Trophoblast cell (in vitro differentiated cells and primary cell): ENCODE data around the gene ZBTB7A.

Experiments used
- DNase-seq, 2 donors: peaks; one replicate each; pipeline ENCODE4 v3.0.0-alpha.2; 2016
- H2AFZ ChIP-seq: 2 replicates; pipeline ENCODE4 v1.6.1; 2013; ENCODE audit warnings: low read length, moderate library complexity, mild to moderate bottlenecking; ENCODE audit not compliant: insufficient read depth, poor library complexity
- H2AK5ac ChIP-seq: 2 replicates; pipeline ENCODE4 v1.6.1; 2013; ENCODE audit warnings: mild to moderate bottlenecking, low read length
- H2BK120ac ChIP-seq: 2 replicates; pipeline ENCODE4 v1.6.1; 2013; ENCODE audit warnings: low read length, mild to moderate bottlenecking, moderate library complexity; ENCODE audit not compliant: insufficient read depth, poor library complexity
- H2BK12ac ChIP-seq: 2 replicates; pipeline ENCODE4 v1.6.1; 2013; ENCODE audit warnings: mild to moderate bottlenecking, low read length, moderate library complexity
- H2BK5ac ChIP-seq: 2 replicates; pipeline ENCODE4 v1.6.1; 2013; ENCODE audit warnings: low read length, low read depth, moderate library complexity, mild to moderate bottlenecking; ENCODE audit not compliant: poor library complexity
- H3K14ac ChIP-seq: 2 replicates; pipeline ENCODE4 v1.6.1; 2013; ENCODE audit warnings: mild to moderate bottlenecking, low read length
- H3K18ac ChIP-seq: 2 replicates; pipeline ENCODE4 v1.6.1; 2013; ENCODE audit warnings: mild to moderate bottlenecking, low read length
- H3K23ac ChIP-seq: 2 replicates; pipeline ENCODE4 v1.6.1; 2013; ENCODE audit warnings: low read length
- H3K27ac ChIP-seq: 2 replicates; pipeline ENCODE4 v1.5.1; 2013; ENCODE audit warnings: low read depth, mild to moderate bottlenecking, inconsistent platforms, low read length, moderate library complexity
- H3K27me3 ChIP-seq: 2 replicates; pipeline ENCODE4 v1.6.1; 2013; ENCODE audit warnings: inconsistent platforms, mild to moderate bottlenecking, low read length, moderate library complexity; ENCODE audit not compliant: insufficient read depth
- H3K36me3 ChIP-seq, 2 experiments: 1 replicate in 1 of 2; 2 replicates in 1 of 2; pipeline ENCODE4 v1.6.1; 2013; ENCODE audit warnings: low read length in 2 of 2, mild to moderate bottlenecking in 2 of 2, moderate library complexity in 1 of 2; ENCODE audit not compliant: insufficient read depth in 2 of 2, control insufficient read depth in 1 of 2
- H3K4ac ChIP-seq: 2 replicates; pipeline ENCODE4 v1.6.1; 2013; ENCODE audit warnings: low read depth, mild to moderate bottlenecking, low read length, moderate library complexity
- H3K4me1 ChIP-seq, 2 experiments: 1 replicate in 1 of 2; 2 replicates in 1 of 2; pipeline ENCODE4 v1.6.1; 2013; ENCODE audit warnings: low read length in 2 of 2, mild to moderate bottlenecking in 2 of 2, moderate library complexity in 1 of 2; ENCODE audit not compliant: insufficient read depth in 2 of 2, control insufficient read depth in 1 of 2
- H3K4me2 ChIP-seq: 2 replicates; pipeline ENCODE4 v1.6.1; 2013; ENCODE audit warnings: inconsistent platforms, mild to moderate bottlenecking, low read length, moderate library complexity
- H3K4me3 ChIP-seq: 2 replicates; pipeline ENCODE4 v1.5.1; 2013; ENCODE audit warnings: mild to moderate bottlenecking, low read depth, low read length, inconsistent platforms
- H3K79me1 ChIP-seq: one replicate; pipeline ENCODE4 v1.6.1; 2013; ENCODE audit warnings: low read length
- H3K79me2 ChIP-seq: 2 replicates; pipeline ENCODE4 v1.6.1; 2013; ENCODE audit warnings: low read length, mild to moderate bottlenecking; ENCODE audit not compliant: control insufficient read depth, insufficient read depth, poor library complexity
- H3K9ac ChIP-seq: 2 replicates; pipeline ENCODE4 v1.6.1; 2013; ENCODE audit warnings: mild to moderate bottlenecking, low read length
- H3K9me3 ChIP-seq: 2 replicates; pipeline ENCODE4 v1.6.1; 2013; ENCODE audit warnings: low read depth, mild to moderate bottlenecking, control low read depth, inconsistent platforms, low read length; ENCODE audit not compliant: insufficient read depth
- H4K12ac ChIP-seq: 2 replicates; pipeline ENCODE4 v1.6.1; 2013; ENCODE audit warnings: low read depth, mild to moderate bottlenecking, low read length, moderate library complexity
- H4K8ac ChIP-seq: 2 replicates; pipeline ENCODE4 v1.6.1; 2013; ENCODE audit warnings: low read depth, mild to moderate bottlenecking, low read length, moderate library complexity
- H4K91ac ChIP-seq: one replicate; pipeline ENCODE4 v1.6.1; 2013; ENCODE audit warnings: low read depth, mild to moderate bottlenecking, low read length, moderate library complexity
- WGBS: extraction: QIAGEN DNeasy Blood & Tissue Kit; methylation state at CpG from one replicate; pipeline ENCODE4 v1.1.7; 2013; ENCODE audit warnings: missing lambda C conversion rate; ENCODE audit not compliant: insufficient read length, insufficient coverage; ENCODE audit errors: extremely low coverage; 5-methylcytosine and 5-hydroxymethylcytosine counted together

ZBTB7A gene

DNA sequence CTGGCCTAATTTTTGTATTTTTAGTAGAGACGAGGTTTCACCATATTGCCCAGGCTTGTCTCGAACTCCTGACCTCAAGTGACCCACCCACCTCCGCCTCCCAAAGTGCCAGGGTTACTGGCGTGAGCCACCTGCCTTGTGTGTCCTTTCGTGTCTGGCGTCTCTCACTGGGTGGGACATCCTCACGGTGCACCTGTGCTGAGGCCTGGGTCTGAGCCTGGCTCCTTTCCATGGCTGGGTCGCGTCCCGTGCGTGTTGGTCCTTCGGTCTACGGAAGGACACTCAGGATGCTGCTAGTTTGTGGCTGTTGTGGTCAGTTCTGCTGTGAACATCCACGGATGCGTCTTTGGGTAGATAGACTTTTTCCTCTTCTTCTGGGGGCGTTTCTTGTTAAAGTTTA, 39.6 kb downstream of the ZBTB7A start:
- Histone ChIP-seq H2AK5ac (no peak overlapping the region), H3K4ac (no peak overlapping the region), H3K23ac (no peak overlapping the region), H3K79me1 (no peaks in the 10 kb centered on the region), H2BK5ac (no peak overlapping the region), H3K36me3 (peaks cover 65% of the 10 kb centered on the region in 2 experiments), H4K91ac (no peak overlapping the region), H2AFZ (no peak overlapping the region), H3K18ac (no peak overlapping the region), H3K4me1 (peaks cover 2 to 10% of the 10 kb centered on the region in 2 experiments), H3K9me3 (peaks cover 7% of the 10 kb centered on the region), H3K27me3 (no peaks in the 10 kb centered on the region), H3K4me3 (no peak overlapping the region), H4K12ac (no peak overlapping the region), H4K8ac (no peak overlapping the region), H3K14ac (no peak overlapping the region), H2BK12ac (no peak overlapping the region), H2BK120ac (no peak overlapping the region), H3K9ac (no peak overlapping the region), H3K4me2 (no peak overlapping the region), H3K27ac (no peak overlapping the region), H3K79me2 (no peaks in the 10 kb centered on the region)
- DNase-seq: no peak
- no CpG with 5 or more reads among the region's 16 CpGs for WGBS

- no peak overlapping the region for H3K4me3 ChIP-seq
- H3K14ac ChIP-seq: no peak overlapping the region
- peaks cover 2 to 10% of the 10 kb centered on the region in 2 experiments for H3K4me1 ChIP-seq
- H4K12ac ChIP-seq: no peak overlapping the region
- H3K9ac ChIP-seq: no peak overlapping the region
- H3K9me3 ChIP-seq: peaks cover 5% of the 10 kb centered on the region
- H4K91ac ChIP-seq: no peak overlapping the region
- no peak overlapping the region for H2BK120ac ChIP-seq
- no peak overlapping the region for H2AFZ ChIP-seq
- WGBS: no CpG with 5 or more reads among the region's 11 CpGs
- H4K8ac ChIP-seq: no peak overlapping the region
- no peak overlapping the region for H3K18ac ChIP-seq
- H3K4me2 ChIP-seq: no peak overlapping the region
- no peak overlapping the region for H2BK12ac ChIP-seq
- H3K4ac ChIP-seq: no peak overlapping the region
- H3K36me3 ChIP-seq: peaks cover 48 to 50% of the 10 kb centered on the region in 2 experiments
- no peak for DNase-seq
- no peak overlapping the region for H2BK5ac ChIP-seq
- H3K27ac ChIP-seq: no peak overlapping the region
- H3K27me3 ChIP-seq: no peaks in the 10 kb centered on the region
- no peaks in the 10 kb centered on the region for H3K79me1 ChIP-seq
- H3K23ac ChIP-seq: no peak overlapping the region
- H2AK5ac ChIP-seq: no peak overlapping the region
- H3K79me2 ChIP-seq: no peaks in the 10 kb centered on the region
Measured at GRCh38 chr19:4025317-4025716, 41.4 kb downstream of the ZBTB7A start.

- Histone ChIP-seq H3K9ac (no peak overlapping the region), H2BK5ac (no peak overlapping the region), H3K27ac (no peak overlapping the region), H2BK12ac (peak overlapping the region; percentile 8), H4K12ac (no peak overlapping the region), H3K23ac (no peak overlapping the region), H3K4ac (no peak overlapping the region), H3K9me3 (peaks cover 5% of the 10 kb centered on the region), H4K91ac (no peak overlapping the region), H3K36me3 (peaks cover 36 to 48% of the 10 kb centered on the region in 2 experiments), H3K79me2 (peaks cover 4% of the 10 kb centered on the region), H3K4me2 (no peak overlapping the region), H3K14ac (no peak overlapping the region), H2BK120ac (no peak overlapping the region), H3K4me3 (no peak overlapping the region), H4K8ac (no peak overlapping the region), H3K27me3 (no peaks in the 10 kb centered on the region), H3K4me1 (peaks cover 2 to 15% of the 10 kb centered on the region in 2 experiments), H2AK5ac (no peak overlapping the region), H3K18ac (no peak overlapping the region), H2AFZ (no peak overlapping the region), H3K79me1 (peaks cover 3% of the 10 kb centered on the region)
- no peak for DNase-seq
- WGBS: no CpG with 5 or more reads among the region's 34 CpGs
Measured at GRCh38 chr19:4023600-4024398, 42.9 kb downstream of the ZBTB7A start.

- Histone ChIP-seq H3K9ac (no peak overlapping the region), H3K23ac (no peak overlapping the region), H3K4me2 (no peak overlapping the region), H3K27me3 (no peaks in the 10 kb centered on the region), H3K4me3 (no peak overlapping the region), H2AFZ (no peak overlapping the region), H2BK5ac (no peak overlapping the region), H2BK120ac (no peak overlapping the region), H3K27ac (no peak overlapping the region), H3K9me3 (peaks cover 3% of the 10 kb centered on the region), H3K18ac (peak overlapping the region; percentile 19), H2BK12ac (no peak overlapping the region), H3K79me2 (peaks cover 11% of the 10 kb centered on the region), H3K79me1 (peaks cover 16% of the 10 kb centered on the region), H4K12ac (no peak overlapping the region), H3K4ac (peak overlapping the region; percentile 55), H3K14ac (no peak overlapping the region), H3K4me1 (peaks cover 22 to 35% of the 10 kb centered on the region in 2 experiments), H4K8ac (no peak overlapping the region), H2AK5ac (no peak overlapping the region), H3K36me3 (peaks cover 29 to 35% of the 10 kb centered on the region in 2 experiments), H4K91ac (no peak overlapping the region)
- WGBS: no CpG with 5 or more reads among the region's 17 CpGs
- DNase-seq: no peak
Measured at GRCh38 chr19:4019578-4019977, 47.1 kb downstream of the ZBTB7A start.
